Progenitor cell of endocrine pancreas (in vitro differentiated cells): ENCODE data around the gene PDXP. TPM values are rescaled to one million over a fixed set of nuclear protein-coding genes. Genes with fewer than 3 reads are reported as not detected.
"Not testable (repeated sequence)": the region's sequence is repeated elsewhere in the genome, so short reads cannot be mapped to it uniquely, and the experiment has no call there.

Experiments
- DNase-seq: peaks from one replicate; pipeline ENCODE4 v3.0.0; 2021; ENCODE audit warnings: low spot score; ENCODE audit not compliant: unreplicated experiment
- H3K27ac Mint-ChIP-seq: 2 replicates; pipeline ENCODE4 v1.8.0; 2021; ENCODE audit warnings: mild to moderate bottlenecking, moderate library complexity, mixed read lengths
- H3K27me3 Mint-ChIP-seq: 2 replicates; pipeline ENCODE4 v1.8.0; 2021; ENCODE audit warnings: mixed read lengths
- H3K36me3 Mint-ChIP-seq: 2 replicates; pipeline ENCODE4 v1.8.0; 2022; ENCODE audit warnings: mixed read lengths; ENCODE audit not compliant: insufficient read depth
- H3K4me1 Mint-ChIP-seq: 2 replicates; pipeline ENCODE4 v1.8.0; 2021; ENCODE audit warnings: low read depth, mixed read lengths
- H3K4me3 Mint-ChIP-seq: 2 replicates; pipeline ENCODE4 v1.8.0; 2021; ENCODE audit warnings: low read depth, mild to moderate bottlenecking, moderate library complexity, mixed read lengths
- H3K9me3 Mint-ChIP-seq: 2 replicates; pipeline ENCODE4 v1.8.0; 2021; ENCODE audit warnings: low read depth, mixed read lengths
- total RNA-seq: library from RNA; stranded (reverse); gene quantifications from 2 replicates; pipeline ENCODE4 v1.2.1, GENCODE V29; 2021
- TF ChIP-seq, protein P1 (sequence below): fragments of 200-600 bp; sonication (generic); IDR thresholded peaks from one replicate; pipeline ENCODE4 v1.5.0; 2021; ENCODE audit warnings: antibody characterized with exemption, mild to moderate bottlenecking; ENCODE audit not compliant: unreplicated experiment

The PDXP gene
- total RNA-seq, 1 donor from 2014 or later, result 17.7 TPM

GRCh38 chr22:37692627-37693285 is 34.2 kb downstream of the PDXP start:
- DNase-seq, result no peak
- TF ChIP-seq, protein P1, sequence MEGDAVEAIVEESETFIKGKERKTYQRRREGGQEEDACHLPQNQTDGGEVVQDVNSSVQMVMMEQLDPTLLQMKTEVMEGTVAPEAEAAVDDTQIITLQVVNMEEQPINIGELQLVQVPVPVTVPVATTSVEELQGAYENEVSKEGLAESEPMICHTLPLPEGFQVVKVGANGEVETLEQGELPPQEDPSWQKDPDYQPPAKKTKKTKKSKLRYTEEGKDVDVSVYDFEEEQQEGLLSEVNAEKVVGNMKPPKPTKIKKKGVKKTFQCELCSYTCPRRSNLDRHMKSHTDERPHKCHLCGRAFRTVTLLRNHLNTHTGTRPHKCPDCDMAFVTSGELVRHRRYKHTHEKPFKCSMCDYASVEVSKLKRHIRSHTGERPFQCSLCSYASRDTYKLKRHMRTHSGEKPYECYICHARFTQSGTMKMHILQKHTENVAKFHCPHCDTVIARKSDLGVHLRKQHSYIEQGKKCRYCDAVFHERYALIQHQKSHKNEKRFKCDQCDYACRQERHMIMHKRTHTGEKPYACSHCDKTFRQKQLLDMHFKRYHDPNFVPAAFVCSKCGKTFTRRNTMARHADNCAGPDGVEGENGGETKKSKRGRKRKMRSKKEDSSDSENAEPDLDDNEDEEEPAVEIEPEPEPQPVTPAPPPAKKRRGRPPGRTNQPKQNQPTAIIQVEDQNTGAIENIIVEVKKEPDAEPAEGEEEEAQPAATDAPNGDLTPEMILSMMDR, result no peak
- no peaks in the 10 kb centered on the region for H3K27me3 Mint-ChIP-seq

DNA sequence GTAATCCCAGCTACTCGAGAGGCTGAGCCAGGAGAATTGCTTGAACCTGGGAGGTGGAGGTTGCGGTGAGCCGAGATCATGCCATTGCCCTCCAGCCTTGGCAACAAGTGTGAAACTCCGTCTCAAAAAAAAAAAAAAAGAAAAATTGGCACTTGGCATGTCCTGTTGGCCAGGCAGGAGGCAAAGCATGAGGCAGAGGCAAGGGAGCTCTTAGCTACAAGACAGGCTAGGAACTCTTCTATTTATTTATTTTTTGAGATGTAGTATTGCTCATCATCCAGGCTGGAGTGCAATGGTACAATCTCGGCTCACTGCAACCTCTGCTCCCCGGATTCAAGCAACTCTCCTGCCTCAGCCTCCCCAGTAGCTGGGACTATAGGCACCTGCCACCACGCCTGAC is 35.6 kb downstream of the PDXP start:
- H3K9me3 Mint-ChIP-seq, H3K4me1 Mint-ChIP-seq, H3K27ac Mint-ChIP-seq, H3K36me3 Mint-ChIP-seq, DNase-seq, H3K4me3 Mint-ChIP-seq, H3K27me3 Mint-ChIP-seq: not testable (repeated sequence)

More at GRCh38 chr22:37692627-37693285, 34.2 kb downstream of the PDXP start:
- Mint-ChIP-seq H3K4me3 (no peak overlapping the region), H3K36me3 (peaks cover 7% of the 10 kb centered on the region), H3K9me3 (no peaks in the 10 kb centered on the region), H3K27ac (no peak overlapping the region), H3K4me1 (peaks cover 7% of the 10 kb centered on the region)

GRCh38 chr22:37696260-37696656 is 37.7 kb downstream of the PDXP start:
- H3K36me3 Mint-ChIP-seq, DNase-seq, H3K27me3 Mint-ChIP-seq, H3K4me1 Mint-ChIP-seq, H3K9me3 Mint-ChIP-seq: not testable (repeated sequence)
- Mint-ChIP-seq H3K4me3 (peak overlapping the region; percentile 88), H3K27ac (peak overlapping the region; percentile 26)

GRCh38 chr22:37696657-37697537 is 38.4 kb downstream of the PDXP start, which contains the start of gene TRIOBP:
TSS of gene TRIOBP (plus strand) at chr22:37697048. CDS start at chr22:37701366, 4,318 bp downstream.
- no peaks in the 10 kb centered on the region for H3K9me3 Mint-ChIP-seq
- H3K36me3 Mint-ChIP-seq, result peaks cover 12% of the 10 kb centered on the region
- DNase-seq, result peak; percentile 97
- H3K4me3 Mint-ChIP-seq, result peak within 1 kb of the TSS; percentile 88
- peak within 1 kb of the TSS; percentile 96 for H3K27ac Mint-ChIP-seq
- H3K27me3 Mint-ChIP-seq, result no peaks in the 10 kb centered on the region
- TF ChIP-seq, protein P1, result peak; percentile 72
- peaks cover 7% of the 10 kb centered on the region for H3K4me1 Mint-ChIP-seq

- TF ChIP-seq, protein P1, result no peak
- Mint-ChIP-seq H3K27ac (peak overlapping the region; percentile 96), H3K4me3 (peak overlapping the region; percentile 88), H3K36me3 (peaks cover 11% of the 10 kb centered on the region), H3K9me3 (no peaks in the 10 kb centered on the region), H3K27me3 (no peaks in the 10 kb centered on the region), H3K4me1 (peaks cover 7% of the 10 kb centered on the region)
- DNase-seq, result no peak
Measured at GRCh38 chr22:37697538-37697835, 39.0 kb downstream of the PDXP start.

DNA sequence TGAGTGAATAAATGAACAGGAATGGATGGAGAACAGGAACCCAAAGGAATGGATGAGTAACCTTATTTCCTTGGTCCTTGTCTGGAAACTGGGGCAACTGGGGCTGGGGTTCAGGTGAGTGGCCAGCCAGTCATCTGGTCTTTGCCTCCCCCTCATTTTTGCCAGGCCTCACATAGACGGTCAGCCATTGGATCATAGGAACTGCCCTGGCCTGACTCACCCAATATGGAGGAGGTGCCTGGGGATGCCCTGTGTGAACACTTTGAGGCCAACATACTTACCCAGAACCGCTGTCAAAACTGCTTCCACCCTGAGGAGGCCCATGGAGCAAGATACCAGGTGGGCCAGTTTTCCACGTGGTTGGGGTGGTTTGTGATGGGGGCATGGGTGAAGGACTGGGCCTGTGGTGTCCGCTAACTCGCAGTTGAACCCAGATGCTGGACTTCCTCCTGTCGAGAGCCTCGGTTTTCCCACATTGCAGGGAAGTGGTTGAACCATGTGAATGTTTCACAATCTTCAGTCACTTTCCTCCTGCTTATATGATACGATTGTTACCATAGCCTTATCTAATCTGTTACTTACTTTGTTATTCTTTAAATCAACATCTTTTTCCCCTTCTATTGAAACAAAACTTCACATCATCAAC is 42.7 kb downstream of the PDXP start:
- H3K36me3 Mint-ChIP-seq, result peaks cover 27% of the 10 kb centered on the region
- TF ChIP-seq, protein P1, result no peak
- H3K4me1 Mint-ChIP-seq, result peaks cover 5% of the 10 kb centered on the region
- no peak for DNase-seq
- H3K27me3 Mint-ChIP-seq, result no peaks in the 10 kb centered on the region
- no peak overlapping the region for H3K4me3 Mint-ChIP-seq
- H3K9me3 Mint-ChIP-seq, result no peaks in the 10 kb centered on the region
- H3K27ac Mint-ChIP-seq, result no peak overlapping the region
